ENCODE data around the gene SETBP1.

The SETBP1 gene

DNA sequence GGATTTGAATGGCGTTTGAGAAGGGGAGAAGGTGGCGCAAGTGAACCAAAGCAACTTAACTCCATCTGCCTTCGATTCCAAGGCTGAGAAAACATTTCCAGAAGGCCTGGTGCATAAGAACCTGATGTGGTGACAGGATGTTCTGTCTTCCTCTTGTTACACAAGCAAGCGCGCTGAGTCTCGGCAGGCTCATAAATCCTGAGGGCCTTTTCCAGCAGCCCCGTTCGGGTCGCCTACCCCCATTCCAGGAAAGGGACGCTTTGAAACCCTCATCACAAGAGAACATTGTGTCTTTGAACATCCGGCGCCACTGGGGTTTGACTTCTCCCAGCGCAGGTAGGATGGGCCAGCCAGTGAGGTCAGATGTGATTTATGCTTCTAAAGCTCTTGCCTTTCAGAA is 403.5 kb downstream of the SETBP1 start:
- no peaks in the 10 kb centered on the region for H3K27me3 ChIP-seq
- no peak for DNase-seq
- no peaks in the 10 kb centered on the region for H3K9me3 ChIP-seq
- no peak overlapping the region for H3K4me3 ChIP-seq (ENCODE audit: low read depth, low read length)
- H3K36me3 ChIP-seq: no peaks in the 10 kb centered on the region
- TF ChIP-seq, protein P1, sequence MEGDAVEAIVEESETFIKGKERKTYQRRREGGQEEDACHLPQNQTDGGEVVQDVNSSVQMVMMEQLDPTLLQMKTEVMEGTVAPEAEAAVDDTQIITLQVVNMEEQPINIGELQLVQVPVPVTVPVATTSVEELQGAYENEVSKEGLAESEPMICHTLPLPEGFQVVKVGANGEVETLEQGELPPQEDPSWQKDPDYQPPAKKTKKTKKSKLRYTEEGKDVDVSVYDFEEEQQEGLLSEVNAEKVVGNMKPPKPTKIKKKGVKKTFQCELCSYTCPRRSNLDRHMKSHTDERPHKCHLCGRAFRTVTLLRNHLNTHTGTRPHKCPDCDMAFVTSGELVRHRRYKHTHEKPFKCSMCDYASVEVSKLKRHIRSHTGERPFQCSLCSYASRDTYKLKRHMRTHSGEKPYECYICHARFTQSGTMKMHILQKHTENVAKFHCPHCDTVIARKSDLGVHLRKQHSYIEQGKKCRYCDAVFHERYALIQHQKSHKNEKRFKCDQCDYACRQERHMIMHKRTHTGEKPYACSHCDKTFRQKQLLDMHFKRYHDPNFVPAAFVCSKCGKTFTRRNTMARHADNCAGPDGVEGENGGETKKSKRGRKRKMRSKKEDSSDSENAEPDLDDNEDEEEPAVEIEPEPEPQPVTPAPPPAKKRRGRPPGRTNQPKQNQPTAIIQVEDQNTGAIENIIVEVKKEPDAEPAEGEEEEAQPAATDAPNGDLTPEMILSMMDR (IDR thresholded peaks at IDR 0.05; ENCODE audit: low read depth, low read length): no peak
- no peaks in the 10 kb centered on the region for H3K4me1 ChIP-seq

DNA sequence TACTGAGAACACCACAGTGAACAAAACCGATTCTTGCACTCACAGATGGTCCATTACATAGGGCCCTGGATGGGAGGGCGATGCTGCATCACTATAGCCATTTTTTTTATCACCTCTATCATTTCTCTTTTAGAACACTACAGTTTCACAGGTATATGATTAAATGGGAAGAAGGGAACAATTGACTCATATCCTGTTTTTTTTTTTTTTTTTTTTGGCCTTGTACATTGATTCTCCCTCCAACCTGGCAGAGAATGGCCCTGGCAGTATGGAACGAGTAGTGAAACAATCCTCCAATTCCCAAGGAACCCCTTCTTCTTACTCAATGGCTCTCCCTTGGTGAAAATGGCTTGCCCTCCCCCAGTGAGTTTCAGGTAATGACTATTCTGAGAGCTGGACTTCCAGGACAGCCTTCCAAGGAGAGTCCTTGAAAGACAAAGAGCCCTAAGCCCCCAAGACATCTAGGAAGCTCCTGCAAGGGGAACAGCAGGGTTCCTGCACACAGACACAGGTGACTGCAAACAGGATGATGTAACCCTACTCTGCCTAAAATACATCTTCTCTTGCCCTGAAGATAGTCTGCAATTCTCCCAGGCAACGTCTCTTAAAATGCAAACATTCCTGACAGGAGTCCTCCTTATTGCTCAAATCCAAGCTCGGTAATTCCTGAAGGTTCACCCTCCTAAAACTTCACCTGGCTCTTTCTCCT is 405.4 kb downstream of the SETBP1 start:
- no peak for DNase-seq
- H3K36me3 ChIP-seq: no peaks in the 10 kb centered on the region
- no peaks in the 10 kb centered on the region for H3K9me3 ChIP-seq
- no peak overlapping the region for H3K4me3 ChIP-seq (ENCODE audit: low read depth, low read length)
- no peaks in the 10 kb centered on the region for H3K27me3 ChIP-seq
- TF ChIP-seq, protein P1 (IDR thresholded peaks at IDR 0.05; ENCODE audit: low read depth, low read length): no peak
- H3K4me1 ChIP-seq: no peaks in the 10 kb centered on the region

DNA sequence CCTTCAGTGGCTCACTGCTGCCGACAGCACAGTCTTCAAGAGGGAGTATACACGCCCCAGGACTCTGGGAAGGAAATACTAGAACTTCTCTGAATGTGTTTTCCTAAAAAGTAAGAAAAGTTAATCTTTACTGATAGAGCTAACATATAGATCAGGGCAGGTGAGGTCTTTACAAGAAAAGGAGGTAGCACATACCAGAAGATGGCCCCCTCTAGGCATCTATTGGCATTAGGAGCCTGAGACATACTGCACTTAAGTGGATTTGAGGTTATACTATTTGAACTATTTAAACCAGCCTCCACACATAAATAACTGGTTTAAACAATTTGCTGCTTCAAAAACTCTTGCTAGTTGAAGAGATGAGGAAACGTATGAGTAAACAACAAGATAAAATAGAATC is 406.1 kb downstream of the SETBP1 start:
- Histone ChIP-seq H3K36me3 (no peaks in the 10 kb centered on the region), H3K27me3 (no peaks in the 10 kb centered on the region), H3K4me1 (no peaks in the 10 kb centered on the region), H3K4me3 (ENCODE audit: low read depth, low read length) (no peak overlapping the region), H3K9me3 (no peaks in the 10 kb centered on the region)
- TF ChIP-seq, protein P1 (IDR thresholded peaks at IDR 0.05; ENCODE audit: low read depth, low read length): no peak
- no peak for DNase-seq

DNA sequence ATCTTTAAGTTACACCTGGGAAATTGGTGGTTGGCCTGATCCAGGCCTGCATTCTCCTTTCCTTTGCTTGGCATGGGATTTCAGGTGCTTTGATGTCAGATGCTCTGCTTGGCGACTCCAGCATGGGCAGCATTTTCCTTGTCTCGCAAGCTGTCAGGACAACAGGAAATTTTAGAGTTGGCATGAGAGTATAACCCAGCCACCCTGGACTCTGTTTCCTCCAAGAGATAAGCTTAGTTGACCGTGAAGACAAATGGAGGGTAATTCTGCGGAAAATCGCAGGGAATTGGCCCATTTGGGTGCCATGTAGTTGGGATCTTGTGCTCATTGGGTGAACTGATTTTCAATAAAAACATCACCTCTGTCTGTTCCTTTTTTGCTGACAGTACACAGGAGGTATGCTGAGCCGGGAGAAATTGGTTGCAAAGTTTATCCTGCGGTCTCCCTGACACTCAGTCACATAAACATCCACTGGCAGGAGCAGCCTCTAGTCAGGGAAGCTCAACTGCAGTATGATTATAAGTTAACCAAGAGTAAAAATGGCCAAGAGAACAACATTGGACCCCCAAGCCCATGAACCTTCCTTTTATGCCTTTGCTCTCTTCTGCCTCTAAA is 409.9 kb downstream of the SETBP1 start:
- no peak overlapping the region for H3K4me3 ChIP-seq (ENCODE audit: low read depth, low read length)
- DNase-seq: no peak
- H3K9me3 ChIP-seq: no peaks in the 10 kb centered on the region

DNA sequence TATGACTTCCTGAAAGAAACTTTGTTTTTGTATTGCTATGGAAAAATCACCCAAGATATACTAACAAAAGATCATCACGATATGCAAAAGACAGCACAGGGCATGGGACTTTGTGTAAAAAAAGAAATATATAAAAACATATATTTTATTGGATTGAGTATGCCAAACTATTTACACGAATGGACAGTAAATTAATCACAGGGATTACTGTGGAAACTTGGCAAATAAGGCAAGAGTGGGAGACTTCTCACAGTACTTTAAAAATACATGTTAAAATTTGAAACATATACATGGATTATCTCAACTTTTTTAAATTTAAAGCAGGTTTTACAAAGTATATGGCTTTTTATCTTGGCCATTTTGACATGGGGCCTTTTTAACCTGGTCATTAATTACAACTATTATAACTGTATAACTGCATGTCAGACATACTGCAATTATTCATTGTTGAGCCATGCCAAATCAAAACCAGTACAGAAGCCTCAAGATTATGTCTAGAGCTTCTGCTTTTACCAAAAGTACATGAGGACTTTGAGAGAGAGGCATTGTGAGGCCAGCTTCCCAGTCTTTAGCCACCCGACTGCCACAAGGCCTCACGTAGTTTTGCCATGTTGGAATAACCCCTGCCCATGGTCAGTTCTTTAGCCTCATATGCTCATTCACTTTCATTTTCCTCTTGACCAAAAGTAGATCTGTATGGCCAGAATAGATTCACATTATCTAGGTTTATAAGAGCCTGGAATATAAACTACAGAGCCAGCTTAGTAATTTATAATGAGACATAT is 419.8 kb downstream of the SETBP1 start:
- TF ChIP-seq, protein P1 (IDR thresholded peaks at IDR 0.05; ENCODE audit: low read depth, low read length): no peak
- H3K9me3 ChIP-seq: no peaks in the 10 kb centered on the region
- H3K4me1 ChIP-seq: no peaks in the 10 kb centered on the region
- no peaks in the 10 kb centered on the region for H3K36me3 ChIP-seq
- DNase-seq: no peak
- no peaks in the 10 kb centered on the region for H3K27me3 ChIP-seq
- no peak overlapping the region for H3K4me3 ChIP-seq (ENCODE audit: low read depth, low read length)

More for the DNA sequence above, 409.9 kb downstream of the SETBP1 start:
- Histone ChIP-seq H3K27me3 (no peaks in the 10 kb centered on the region), H3K4me1 (no peaks in the 10 kb centered on the region), H3K36me3 (no peaks in the 10 kb centered on the region)
- TF ChIP-seq, protein P1 (IDR thresholded peaks at IDR 0.05; ENCODE audit: low read depth, low read length): no peak
